HG03045 (cell line): ENCODE measurements around the gene FMN1.
"Not testable (repeated sequence)": the region's sequence is repeated elsewhere in the genome, so short reads cannot be mapped to it uniquely, and the experiment has no call there.

Experiments
- ATAC-seq: cut with Tn5 transposase; IDR thresholded peaks from one replicate; pipeline ENCODE4 v1.9.1; 2021; ENCODE audit warnings: mild to moderate bottlenecking, moderate library complexity; ENCODE audit not compliant: unreplicated experiment

The FMN1 gene

GRCh38 chr15:33098094-33099058 lies 96.1 kb downstream of the FMN1 start:
- ATAC-seq: no peak

GRCh38 chr15:33096134-33096533 lies 98.4 kb downstream of the FMN1 start:
- no peak for ATAC-seq

GRCh38 chr15:33095641-33096040 lies 98.9 kb downstream of the FMN1 start:
- no peak for ATAC-seq

- no peak for ATAC-seq
Measured at GRCh38 chr15:33094336-33094735, 100.2 kb downstream of the FMN1 start.

- no peak for ATAC-seq
Measured at GRCh38 chr15:33093222-33093621, 101.3 kb downstream of the FMN1 start.

DNA sequence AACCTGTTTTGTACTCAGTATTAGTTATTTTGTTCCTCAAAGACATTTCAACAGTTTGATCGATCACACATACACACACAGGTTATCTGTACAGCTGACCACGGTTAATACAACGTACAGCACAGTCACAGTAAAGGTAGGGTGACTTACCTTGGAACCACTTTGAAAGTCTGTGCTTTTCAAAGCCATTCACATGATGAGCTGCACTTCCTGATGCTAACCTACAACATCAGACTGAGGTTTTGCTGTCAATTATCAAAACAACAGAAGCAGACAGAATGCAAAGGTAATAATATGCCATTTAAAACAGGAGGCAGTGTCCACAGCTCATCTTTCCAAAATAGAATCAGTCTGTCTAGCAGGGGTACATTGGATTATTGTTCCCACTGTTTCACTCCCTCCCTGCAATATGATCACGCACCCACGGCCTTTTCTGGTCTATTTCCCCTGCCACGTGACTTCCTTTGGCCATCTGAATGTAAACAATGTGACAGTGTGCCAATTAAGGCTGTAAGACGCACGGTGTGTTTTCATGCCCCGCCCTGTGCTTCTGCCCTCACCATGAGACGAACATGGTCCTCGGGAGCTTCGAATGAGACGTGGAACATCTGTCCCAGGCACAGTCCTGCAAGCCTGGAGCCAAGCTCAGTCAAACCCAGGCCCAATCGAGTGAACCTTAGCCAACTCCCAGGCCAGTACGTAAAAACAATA lies 102.4 kb downstream of the FMN1 start:
- no peak for ATAC-seq

DNA sequence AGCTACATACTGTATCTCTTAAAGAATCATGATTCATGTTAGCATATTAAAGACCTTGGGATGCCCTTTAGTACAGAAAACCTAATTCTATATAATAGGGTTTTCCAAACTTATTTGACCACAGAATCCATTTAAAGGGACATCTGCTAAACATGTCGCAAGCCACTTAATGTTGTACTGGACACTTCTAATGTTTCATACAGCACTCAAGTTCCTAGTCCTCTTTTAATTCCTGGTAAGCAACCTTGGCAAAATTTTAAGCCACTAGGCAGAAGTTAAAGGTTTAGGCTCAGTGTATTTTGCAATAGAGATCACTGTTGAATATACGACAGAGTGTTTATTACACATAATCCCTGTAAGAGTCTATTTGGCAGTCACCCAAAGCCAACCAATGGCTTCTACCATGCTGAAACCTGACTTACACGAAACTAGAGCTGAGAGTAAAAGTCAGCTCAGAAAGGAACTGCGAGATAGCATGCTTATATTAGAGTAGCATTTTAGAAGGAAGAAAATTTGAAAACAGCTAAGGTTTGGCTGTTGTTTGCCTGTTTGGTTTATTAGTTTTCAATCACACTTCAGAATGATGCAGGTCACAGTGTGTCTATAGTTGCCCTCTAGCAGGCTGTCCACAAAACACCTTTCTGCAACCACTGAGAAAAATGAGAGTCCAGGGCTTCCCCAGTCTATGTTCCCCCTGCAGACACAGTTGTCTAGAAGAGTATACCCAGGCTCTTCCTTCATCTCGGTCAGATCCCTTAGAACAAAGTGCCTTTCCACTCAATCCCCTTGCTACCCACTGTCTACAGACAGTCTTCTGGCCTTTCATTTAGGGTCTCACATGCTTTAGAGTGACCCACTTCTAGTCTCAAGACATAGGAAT lies 104.4 kb downstream of the FMN1 start:
- no peak for ATAC-seq

DNA sequence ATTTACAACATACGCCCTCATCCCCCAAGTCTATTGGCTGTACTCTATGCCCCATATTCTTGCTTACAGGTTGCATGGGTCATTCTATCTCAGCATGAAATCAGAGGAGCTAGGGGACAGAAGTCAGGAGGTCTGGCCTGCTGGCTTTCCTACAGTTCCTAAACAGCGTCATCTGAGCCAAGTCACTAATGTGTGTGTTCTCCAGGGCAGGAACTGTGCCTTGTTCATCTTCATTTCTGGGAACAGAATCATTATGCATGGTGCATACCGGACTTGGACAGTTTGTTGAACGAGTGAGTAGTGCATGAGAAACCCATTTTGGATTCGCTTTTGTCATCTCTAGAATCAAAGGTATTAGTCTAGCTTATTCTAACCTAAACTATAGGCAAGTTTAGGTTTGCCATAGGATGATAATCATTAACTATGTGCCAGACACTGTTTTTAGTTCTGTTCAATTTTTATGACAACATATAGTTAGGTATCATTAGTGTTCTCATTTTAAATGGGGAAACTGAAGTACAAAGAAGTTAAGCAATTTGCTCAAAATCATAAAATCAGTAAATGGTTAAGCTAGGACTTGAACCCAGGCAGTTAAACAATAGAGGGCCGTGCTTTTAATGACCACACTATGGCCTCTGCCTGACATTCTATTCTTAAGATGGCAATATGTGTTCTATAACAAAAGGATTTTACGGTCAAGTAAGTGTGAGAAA lies 105.2 kb downstream of the FMN1 start:
- no peak for ATAC-seq

GRCh38 chr15:33086500-33087121 lies 107.9 kb downstream of the FMN1 start:
- no peak for ATAC-seq

GRCh38 chr15:33084661-33085060 lies 109.9 kb downstream of the FMN1 start:
- no peak for ATAC-seq

DNA sequence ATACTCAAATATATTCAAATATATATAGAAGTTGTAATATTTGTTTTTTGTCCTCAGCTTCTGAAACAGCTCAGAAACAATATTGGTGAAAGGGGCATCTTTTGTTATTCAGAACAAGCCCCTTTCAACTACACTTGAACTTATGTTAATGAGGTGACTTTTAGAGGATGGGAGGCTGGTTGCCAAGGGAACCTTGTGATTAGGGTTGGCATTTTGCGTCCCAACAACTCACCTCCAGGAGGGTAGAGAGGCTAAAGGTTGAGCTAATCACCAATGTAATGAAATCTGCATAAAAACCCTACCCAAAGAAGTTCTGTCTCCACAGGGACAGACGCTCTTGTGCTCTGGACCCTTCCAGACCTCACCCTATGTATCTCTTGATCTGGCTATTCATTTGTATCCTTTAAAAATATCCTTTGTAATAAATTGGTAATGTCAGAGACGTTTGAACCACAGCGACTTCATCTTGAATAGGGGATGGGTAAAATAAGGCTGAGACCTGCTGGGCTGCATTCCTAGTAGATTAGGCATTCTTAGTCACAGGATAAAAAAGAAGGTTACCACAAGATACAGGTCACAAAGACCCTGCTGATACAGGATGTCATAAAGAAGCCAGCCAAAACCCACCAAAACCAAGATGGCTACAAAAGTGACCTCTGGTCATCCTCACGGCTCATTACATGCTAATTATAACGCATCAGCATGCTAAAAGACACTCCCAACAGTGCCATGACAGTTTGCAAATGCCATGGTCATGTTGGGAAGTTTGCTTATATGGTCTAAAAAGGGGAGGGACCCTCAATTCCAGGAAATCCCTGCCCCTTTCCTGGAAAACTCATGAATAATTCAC lies 111.1 kb downstream of the FMN1 start:
- no peak for ATAC-seq

DNA sequence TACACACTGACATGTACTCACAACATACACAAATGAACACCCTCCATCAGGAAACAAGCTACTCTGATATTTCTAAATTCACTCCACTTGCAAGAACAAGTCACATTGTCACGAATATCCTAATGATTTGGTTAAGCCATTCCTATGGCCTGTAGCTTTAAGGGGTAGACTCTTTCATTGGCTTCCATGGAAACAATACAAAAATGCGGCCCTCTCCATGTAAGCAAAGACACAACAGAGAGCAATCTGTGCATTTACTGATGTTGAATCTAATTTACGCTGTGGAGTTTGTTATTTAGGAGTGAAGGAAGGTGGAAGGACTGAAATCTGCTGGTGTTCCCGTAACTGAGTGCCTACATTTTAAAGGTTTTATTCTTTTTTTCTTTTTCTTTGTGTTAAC lies 114.5 kb downstream of the FMN1 start:
- no peak for ATAC-seq

GRCh38 chr15:33078607-33079006 lies 115.9 kb downstream of the FMN1 start:
- ATAC-seq: no peak

DNA sequence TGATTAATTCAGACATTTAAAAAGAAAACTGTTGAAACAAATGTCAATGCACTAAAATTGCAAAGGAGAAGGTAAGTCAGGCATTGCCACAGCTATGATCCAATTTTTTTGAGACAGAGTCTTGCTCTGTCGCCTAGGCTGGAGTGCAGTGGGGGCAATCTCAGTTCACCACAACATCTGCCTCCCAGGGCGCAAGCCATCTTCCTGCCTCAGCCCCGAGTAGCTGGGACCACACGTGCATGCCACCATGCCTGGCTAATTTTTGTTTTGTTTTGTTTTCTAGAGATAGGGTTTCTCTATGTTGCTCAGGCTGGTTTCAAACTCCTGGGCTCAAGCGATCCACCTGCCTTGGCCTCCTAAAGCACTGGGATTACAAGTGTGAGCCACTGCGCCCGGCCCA lies 117.6 kb downstream of the FMN1 start:
- ATAC-seq: no peak

DNA sequence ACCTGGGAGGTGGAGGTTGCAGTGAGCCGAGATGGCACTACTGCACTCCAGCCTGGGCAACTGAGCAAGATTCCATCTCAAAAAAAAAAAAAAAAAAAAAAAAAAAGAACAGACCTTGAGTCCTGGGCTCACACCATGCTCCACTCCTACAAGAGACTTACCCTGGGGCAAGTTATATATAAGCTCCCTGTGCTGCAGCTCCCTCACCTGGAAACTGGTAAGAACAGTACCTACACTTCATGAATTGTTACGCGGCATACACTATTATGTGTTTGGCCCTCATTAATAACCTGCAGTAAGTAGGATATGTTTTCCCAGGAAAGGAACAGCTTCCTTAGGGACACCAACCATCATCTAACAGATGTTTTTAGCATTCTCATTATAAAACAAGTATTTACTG lies 119.6 kb downstream of the FMN1 start:
- ATAC-seq: no peak

GRCh38 chr15:33074212-33074611 lies 120.3 kb downstream of the FMN1 start:
- no peak for ATAC-seq

DNA sequence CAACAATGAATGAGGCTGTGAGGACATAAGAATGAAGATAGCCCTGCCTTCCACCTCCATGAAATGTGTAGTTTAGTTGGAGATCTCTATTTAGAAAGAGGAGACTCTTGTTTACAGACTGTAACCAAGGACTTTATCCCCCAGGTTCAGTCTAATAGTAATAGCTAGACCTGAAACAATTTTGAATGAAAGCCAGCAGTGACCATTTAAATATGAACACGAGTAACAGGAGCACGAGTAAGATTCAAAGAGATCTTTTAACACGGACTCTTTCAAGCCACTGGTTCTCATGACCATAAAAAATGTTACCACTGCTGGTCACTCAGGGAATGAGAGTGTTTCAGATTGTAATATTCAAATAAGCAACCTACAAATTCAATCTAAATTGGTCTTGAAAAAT lies 123.1 kb downstream of the FMN1 start:
- no peak for ATAC-seq

DNA sequence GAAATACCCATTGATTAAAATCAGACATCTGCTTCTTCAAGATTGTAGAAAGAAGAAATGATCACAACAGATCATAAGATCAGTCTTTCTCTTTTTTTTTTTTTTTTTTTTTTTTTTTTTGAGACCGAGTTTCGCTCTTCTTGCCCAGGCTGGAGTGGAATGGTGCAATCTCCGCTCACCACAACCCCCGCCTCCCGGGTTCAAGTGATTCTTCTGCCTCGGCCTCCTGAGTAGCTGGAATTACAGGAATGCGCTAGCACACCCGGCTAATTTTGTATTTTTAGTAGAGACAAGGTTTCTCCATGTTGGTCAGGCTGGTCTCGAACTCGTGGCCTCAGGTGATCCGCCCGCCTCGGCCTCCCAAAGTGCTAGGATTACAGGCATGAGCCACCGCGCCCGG lies 124.6 kb downstream of the FMN1 start:
- ATAC-seq: not testable (repeated sequence)

DNA sequence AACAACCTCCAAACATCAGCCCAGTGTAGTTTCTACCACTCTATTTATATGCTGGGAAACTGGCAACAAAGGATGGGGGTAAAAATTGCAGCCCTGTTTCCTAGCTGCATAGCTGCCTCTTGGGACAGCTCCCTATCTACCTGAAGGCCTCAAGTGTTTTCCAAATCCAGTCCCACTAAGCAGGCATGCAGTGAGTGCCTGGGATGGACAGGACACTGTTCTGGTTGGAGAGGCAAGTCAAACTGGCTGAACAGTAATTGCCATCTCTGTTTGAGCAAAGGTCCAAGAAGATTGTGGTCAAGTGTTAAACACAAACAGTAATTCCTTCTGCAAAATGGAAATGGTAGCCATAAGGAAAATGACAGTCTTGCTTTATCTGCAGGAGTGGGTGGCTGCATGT lies 125.4 kb downstream of the FMN1 start:
- no peak for ATAC-seq
